Kidney (tissue), 14 donors: ENCODE results near the gene CST8. TPM values are rescaled to one million over a fixed set of nuclear protein-coding genes. Genes with fewer than 3 reads are reported as not detected.

Experiments
- DNase-seq, 5 donors: peaks; one replicate each; pipeline ENCODE4 v3.0.0-alpha.2; 2013 to 2020
- FAIRE-seq: peaks from 2 replicates; lab custom pipeline; 2012; peaks lifted over from hg19 to GRCh38; lab: Jason Lieb, UNC
- H3K27ac ChIP-seq, 2 donors: one replicate each; pipeline ENCODE4 v1.7.0; 2013; ENCODE audit warnings: low read depth in 2 of 2, low read length in 2 of 2, inconsistent platforms in 1 of 2
- H3K27me3 ChIP-seq: one replicate; pipeline ENCODE4 v1.7.1; 2013; ENCODE audit warnings: low read length, inconsistent platforms; ENCODE audit not compliant: control insufficient read depth, insufficient read depth
- H3K36me3 ChIP-seq, 3 donors: one replicate each; pipeline versions ENCODE4 v1.7.0 to v1.7.1; 2013; ENCODE audit warnings: low read length in 3 of 3, control low read depth in 1 of 3, inconsistent platforms in 1 of 3; ENCODE audit not compliant: insufficient read depth in 3 of 3, control insufficient read depth in 2 of 3
- H3K4me1 ChIP-seq, 3 donors: one replicate each; pipeline versions ENCODE4 v1.7.0 to v1.7.1; 2013; ENCODE audit warnings: low read length in 3 of 3, inconsistent platforms in 1 of 3, low read depth in 1 of 3; ENCODE audit not compliant: control insufficient read depth in 2 of 3, insufficient read depth in 2 of 3
- H3K4me3 ChIP-seq, 3 donors: one replicate each; pipeline versions ENCODE4 v1.7.0 to v1.8.1; 2013; ENCODE audit warnings: low read length in 3 of 3, control low read depth in 1 of 3, inconsistent platforms in 1 of 3
- H3K9ac ChIP-seq, 3 donors: one replicate each; pipeline versions ENCODE4 v1.7.0 to v1.7.1; 2013; ENCODE audit warnings: low read length in 3 of 3, control low read depth in 1 of 3, inconsistent platforms in 1 of 3
- H3K9me3 ChIP-seq, 3 donors: one replicate each; pipeline versions ENCODE4 v1.7.0 to v1.7.1; 2013; ENCODE audit warnings: low read length in 3 of 3, control low read depth in 1 of 3, inconsistent platforms in 1 of 3; ENCODE audit not compliant: control insufficient read depth in 2 of 3, insufficient read depth in 1 of 3
- CTCF ChIP-seq: IDR thresholded peaks from 3 replicates; pipeline ENCODE4 v1.5.1; 2012; ENCODE audit warnings: mild to moderate bottlenecking, moderate library complexity, borderline replicate concordance; ENCODE audit not compliant: insufficient read depth; ENCODE audit errors: extremely low read depth
- intact Hi-C: fragments of 100-400 bp; cut with DNase I; formaldehyde crosslinking; loops from one replicate; pipeline ENCODE4 v1.11.1; 2022
- polyA plus RNA-seq: library from polyadenylated mRNA; stranded (reverse); fragments of 350-450 nt; fragmentation: Illumina TruSeq; extraction: RNeasy Lipid Tissue Mini Kit (QIAGEN cat#74804); gene quantifications from one replicate; pipeline ENCODE4 v1.2.3, GENCODE V29; 2014; ENCODE audit warnings: low read depth, low replicate concordance; ENCODE audit not compliant: insufficient read depth
- total RNA-seq: library from RNA; stranded (reverse); fragmentation: NEBNext Ultra II Directional; extraction: Animal tissue kit (Norgen Biotek cat#: 25700); gene quantifications from one replicate; pipeline ENCODE4 v1.2.1, GENCODE V29; 2021
- donor health status: control.
- donor health status: control.
- donor health status: control.
- donor health status: control.
- donor health status: control.
- donor health status: DM: yes; HTN: yes; CAD: no.
- donor health status: Normal renal cell carcinoma (clear cell type).

CST8 gene
- total and polyA plus RNA-seq, 2 donors from 2014 or later: not detected

- no peak overlapping the region for H3K4me3 ChIP-seq
- DNase-seq: no peak
- no peak overlapping the region for H3K27ac ChIP-seq
- no peaks in the 10 kb centered on the region for H3K36me3 ChIP-seq
- no peaks in the 10 kb centered on the region for H3K4me1 ChIP-seq
- no peak for TF ChIP-seq CTCF
- H3K9me3 ChIP-seq: no peaks in the 10 kb centered on the region
- H3K27me3 ChIP-seq: no peaks in the 10 kb centered on the region
- no peak overlapping the region for H3K9ac ChIP-seq
- intact Hi-C loops: no loop called here
- FAIRE-seq: no peak
Measured at GRCh38 chr20:23537030-23537429, 46.1 kb downstream of the CST8 start.

- DNase-seq (no peak), FAIRE-seq (no peak)
- H3K27me3 ChIP-seq: no peaks in the 10 kb centered on the region
- TF ChIP-seq CTCF: no peak
- H3K4me1 ChIP-seq: no peaks in the 10 kb centered on the region
- no peaks in the 10 kb centered on the region for H3K9me3 ChIP-seq
- no peak overlapping the region for H3K4me3 ChIP-seq
- no peak overlapping the region for H3K27ac ChIP-seq
- H3K36me3 ChIP-seq: no peaks in the 10 kb centered on the region
- H3K9ac ChIP-seq: no peak overlapping the region
- intact Hi-C loops: no loop called here
Measured at GRCh38 chr20:23540624-23541023, 49.7 kb downstream of the CST8 start.

- Histone ChIP-seq H3K4me3 (no peak overlapping the region), H3K9me3 (no peaks in the 10 kb centered on the region), H3K9ac (no peak overlapping the region), H3K4me1 (no peaks in the 10 kb centered on the region), H3K27me3 (no peaks in the 10 kb centered on the region), H3K27ac (no peak overlapping the region), H3K36me3 (no peaks in the 10 kb centered on the region)
- no peak for DNase-seq
- no peak for FAIRE-seq
- TF ChIP-seq CTCF: no peak
- intact Hi-C loops: no loop called here
Measured at GRCh38 chr20:23541330-23541729, 50.4 kb downstream of the CST8 start.

GRCh38 chr20:23541776-23542175 is 50.9 kb downstream of the CST8 start:
- Histone ChIP-seq H3K9me3 (no peaks in the 10 kb centered on the region), H3K4me1 (no peaks in the 10 kb centered on the region), H3K27me3 (no peaks in the 10 kb centered on the region), H3K27ac (no peak overlapping the region), H3K9ac (no peak overlapping the region), H3K4me3 (no peak overlapping the region), H3K36me3 (no peaks in the 10 kb centered on the region)
- FAIRE-seq (no peak), DNase-seq (no peak)
- intact Hi-C loops: no loop called here
- TF ChIP-seq CTCF: no peak
